Stimulated activated CD4-positive, alpha-beta T cell treated with anti-CD3 and anti-CD28 coated beads, TNF-alpha, amount 100 ng/mL, for 24 hours (primary cell): ENCODE results near the gene OBP2B.
"Not testable (repeated sequence)": the region's sequence is repeated elsewhere in the genome, so short reads cannot be mapped to it uniquely, and the experiment has no call there.

Experiments
- DNase-seq, 3 experiments: peaks; one replicate each; pipeline ENCODE4 v3.0.0-alpha.2; 2020; ENCODE audit warnings: low read depth in 3 of 3

OBP2B gene, protein sequence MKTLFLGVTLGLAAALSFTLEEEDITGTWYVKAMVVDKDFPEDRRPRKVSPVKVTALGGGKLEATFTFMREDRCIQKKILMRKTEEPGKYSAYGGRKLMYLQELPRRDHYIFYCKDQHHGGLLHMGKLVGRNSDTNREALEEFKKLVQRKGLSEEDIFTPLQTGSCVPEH

DNA sequence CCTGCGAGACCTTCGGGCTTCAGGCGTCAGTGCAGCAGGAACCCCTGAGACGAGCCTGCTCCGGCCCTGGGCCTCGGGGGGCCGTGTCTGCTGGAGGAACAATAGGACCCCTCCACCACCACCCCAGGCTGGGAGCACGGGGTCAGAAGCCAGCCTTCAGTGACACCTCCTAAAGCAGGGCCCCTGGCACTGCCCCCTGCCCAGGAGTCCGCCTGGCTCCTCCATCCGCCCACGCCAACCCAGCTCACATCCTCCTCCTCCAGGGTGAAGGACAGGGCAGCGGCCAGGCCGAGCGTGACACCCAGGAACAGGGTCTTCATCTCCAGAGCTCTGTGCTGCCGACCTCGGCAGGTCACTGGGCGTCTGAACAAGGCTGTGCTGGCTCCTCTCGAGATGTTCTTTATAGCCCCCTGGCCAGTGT lies at the start of gene OBP2B:
TSS of gene OBP2B (minus strand) at position 371 of the 421 bp plus-strand sequence. CDS start at position 320, 51 bp downstream.
- DNase-seq = not testable (repeated sequence)

DNA sequence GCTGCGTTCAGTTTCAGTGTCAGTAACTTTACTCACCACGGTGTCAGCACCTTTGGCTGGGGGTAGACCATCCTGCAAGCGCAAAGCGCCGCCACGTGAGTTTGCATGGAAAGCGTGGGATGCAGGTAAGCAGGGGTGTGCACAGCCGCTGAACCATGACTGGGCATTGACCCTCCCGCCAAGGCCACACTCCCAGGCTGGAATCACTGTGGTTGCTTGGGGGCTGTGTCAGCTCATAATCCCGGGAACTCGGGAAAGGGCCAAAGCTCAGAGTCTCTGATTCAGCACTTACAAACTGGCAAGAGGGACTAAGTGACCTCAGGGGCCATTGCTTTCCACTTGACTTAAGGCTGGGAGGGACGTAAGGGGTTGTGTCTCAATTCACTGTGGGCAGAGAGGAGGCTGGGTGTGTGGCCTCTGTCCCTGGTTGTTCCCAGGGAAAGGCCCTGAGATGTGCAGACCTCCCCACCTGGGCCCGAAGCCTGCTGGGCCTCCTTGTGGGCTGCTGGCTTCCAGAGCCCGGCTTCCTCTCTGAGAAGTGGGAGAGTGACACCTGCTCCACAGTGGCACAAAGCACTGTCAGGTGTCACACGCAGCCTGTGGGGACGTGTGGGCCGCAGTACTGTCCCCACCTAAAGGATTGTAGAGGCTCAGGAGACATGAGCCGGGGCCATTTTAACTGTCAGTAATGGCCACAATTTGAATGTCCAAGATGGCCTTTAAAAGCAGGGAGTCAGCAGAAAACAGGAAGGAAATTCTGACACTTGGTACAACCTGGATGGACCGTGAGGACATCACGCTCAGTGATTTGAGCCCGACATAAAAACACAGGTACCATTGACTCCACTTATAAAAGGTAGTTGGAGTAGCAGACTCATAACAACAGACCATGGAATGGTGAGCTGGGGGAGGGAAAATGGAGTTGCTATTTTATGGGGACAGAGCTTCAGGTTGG lies 49.3 kb upstream of the OBP2B start:
- no peak for DNase-seq

DNA sequence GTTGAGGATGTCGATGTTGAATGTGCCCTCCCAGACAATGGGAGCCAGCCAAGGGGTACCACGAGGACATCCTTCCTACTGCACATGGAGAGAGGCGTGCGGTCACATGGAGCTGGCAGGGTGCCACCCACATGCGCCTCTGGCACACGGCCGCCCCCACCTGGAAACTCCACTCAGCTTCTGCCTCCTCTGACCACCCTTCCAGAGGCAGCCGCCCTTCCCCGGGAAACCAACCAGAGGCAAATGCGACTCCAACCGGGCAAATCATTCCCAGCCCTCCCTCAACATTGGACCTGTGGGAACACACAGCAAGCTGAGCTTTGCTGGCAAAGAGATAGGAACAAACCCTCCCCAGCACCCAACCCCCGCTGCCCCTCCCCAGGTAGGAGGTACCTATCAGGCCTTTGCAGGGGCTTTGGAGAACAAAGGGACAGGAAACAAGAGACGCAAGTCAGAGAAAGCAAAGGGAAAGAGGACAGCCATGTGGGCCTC lies 48.5 kb upstream of the OBP2B start:
- DNase-seq = no peak

DNA sequence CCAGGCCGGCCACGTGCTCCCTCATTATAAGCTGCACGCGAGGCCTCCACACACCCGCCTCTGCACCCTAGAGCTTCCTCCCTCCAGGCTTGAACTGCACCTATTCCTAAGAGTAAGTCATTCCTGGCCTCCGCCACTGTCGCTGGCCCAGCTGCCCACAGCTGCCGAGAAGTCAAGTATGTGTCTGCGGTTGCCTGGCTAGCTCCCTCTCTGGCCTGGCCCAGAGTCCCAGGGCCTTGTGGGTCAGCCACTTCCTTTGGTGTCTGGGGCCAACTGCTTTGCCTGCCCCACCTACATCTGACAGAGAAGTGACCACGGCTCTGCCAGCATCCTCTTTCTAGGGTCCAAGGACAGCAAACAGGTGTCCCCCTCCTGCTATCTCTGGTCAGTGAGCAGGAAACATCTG lies 47.6 kb upstream of the OBP2B start:
- no peak for DNase-seq

DNA sequence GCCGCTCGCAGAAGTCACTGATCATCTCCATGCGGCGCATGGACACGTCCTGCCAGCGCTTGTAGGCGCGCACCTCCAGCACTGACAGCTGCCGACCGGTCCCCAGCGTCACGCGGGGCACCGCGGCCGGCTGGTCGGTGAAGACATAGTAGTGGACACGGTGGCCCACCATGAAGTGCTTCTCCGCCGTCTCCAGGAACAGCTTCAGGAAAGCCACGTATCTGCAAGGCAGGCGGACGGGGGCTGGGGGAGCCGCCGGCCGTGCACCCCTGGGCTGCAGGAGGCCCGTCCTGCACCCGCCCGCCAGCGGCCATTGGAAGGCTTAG lies 47.0 kb upstream of the OBP2B start:
- no peak for DNase-seq

DNA sequence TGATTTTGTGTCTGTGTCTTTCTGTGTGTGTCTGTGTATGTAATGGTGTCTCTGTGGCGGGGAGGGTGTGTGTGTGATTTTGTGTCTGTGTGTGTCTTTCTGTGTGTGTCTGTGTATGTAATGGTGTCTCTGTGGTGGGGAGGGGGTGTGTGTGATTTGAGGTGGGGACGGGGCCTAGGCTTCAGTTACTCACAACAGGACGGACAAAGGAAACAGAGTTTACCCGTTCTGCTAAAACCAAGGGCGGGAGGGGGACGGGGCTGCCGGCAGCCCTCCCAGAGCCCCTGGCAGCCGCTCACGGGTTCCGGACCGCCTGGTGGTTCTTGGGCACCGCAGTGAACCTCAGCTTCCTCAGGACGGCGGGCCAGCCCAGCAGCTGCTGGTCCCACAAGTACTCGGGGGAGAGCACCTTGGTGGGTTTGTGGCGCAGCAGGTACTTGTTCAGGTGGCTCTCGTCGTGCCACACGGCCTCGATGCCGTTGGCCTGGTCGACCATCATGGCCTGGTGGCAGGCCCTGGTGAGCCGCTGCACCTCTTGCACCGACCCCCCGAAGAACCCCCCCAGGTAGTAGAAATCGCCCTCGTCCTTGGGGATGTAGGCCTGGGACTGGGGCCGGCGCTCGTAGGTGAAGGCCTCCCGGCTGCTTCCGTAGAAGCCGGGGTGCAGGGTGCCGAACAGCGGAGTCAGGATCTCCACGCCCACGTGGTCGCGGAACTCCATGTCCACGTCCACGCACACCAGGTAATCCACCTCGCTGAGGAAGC lies 46.5 kb upstream of the OBP2B start:
- no peak for DNase-seq

DNA sequence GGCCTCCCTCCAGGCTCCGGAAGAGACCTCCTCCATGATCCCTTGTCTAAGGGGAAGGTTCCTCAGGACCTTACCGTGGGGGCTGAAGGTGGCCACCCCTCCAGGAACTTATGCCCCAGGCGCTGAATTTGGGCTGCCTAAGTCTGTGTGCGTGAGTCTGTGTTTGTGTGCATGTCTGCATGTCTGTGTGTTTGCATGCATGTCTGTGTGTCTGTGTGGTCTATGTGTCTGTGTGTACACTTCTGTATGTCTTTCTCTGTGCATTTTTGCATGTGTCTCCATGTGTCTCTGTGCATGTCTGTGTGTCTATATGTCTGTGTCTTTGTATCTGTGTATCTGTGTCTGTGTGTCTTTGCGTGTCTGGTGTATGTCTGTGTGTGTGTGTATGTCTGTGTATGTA lies 45.4 kb upstream of the OBP2B start:
- DNase-seq = no peak

DNA sequence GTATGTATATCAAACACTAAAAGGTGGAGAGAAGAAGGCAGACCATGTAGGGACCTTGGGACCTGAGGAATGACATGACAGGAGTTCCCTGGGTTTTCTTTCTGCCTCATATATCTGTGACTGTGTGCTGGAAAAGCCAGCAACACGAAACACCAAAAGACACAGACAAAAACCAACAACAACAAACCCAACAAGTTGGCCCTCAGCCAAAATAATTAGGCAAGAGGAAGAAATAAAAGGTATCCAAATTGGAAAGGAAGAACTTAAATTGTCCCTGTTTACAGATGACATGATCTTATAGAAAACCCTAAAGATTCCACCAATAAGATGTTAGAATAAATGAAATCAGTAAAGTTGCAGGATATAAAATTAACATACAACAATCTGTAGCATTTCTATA lies 44.2 kb upstream of the OBP2B start:
- DNase-seq = no peak

DNA sequence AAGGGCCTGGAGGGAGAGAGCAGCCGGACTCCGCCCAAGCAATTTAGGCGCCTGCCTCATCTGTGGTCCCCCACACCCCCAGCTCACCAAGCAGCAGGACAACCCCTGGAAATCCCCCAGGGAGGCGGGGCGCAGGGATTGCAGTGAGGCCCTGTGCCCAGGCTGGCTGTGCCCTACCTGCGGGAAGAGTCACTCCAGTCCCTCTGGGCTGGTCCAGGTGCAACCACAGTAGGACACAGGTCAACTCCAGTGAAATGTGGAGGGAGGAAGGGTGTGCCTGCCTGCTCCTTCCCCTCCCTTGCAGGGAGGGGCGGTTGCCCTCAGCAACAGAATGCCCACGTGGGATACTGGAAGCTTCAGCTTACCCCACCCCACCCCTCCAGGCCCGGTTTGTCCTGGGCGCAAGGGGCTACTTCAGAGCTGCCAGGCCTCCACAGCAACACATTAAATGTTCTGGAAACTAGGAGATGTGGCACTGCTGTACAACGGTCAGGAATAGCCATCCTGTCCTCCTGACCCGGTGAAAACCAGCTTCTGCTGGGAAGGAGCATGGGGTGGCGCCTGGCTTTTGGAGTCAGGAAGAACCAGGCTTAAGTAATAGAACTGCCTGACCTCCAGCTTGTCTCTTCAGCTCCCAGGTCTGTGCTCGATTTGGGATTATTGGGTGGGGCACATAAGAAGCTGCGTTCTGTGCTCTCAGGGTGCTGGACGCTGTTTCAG lies 43.4 kb upstream of the OBP2B start:
- DNase-seq = no peak

DNA sequence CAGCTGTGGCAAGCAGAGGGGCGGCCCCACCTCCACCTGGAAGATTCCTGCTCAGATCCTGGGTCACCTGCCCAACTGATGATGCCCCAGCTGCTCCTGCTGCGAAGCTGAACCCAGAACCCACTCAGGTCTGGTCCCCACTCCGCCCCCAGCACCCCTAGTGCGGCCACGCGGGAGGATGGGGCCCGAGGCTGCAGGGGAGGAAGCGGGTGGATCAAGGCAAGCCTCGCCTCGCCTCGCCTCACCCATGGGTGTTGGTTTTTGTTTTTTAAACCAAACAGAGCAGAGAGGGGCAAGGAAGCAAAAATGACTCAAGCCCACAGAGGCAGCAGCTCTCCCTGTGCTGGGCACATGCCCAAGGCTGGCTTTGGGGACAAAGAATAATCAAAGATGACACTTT lies 42.7 kb upstream of the OBP2B start:
- no peak for DNase-seq

DNA sequence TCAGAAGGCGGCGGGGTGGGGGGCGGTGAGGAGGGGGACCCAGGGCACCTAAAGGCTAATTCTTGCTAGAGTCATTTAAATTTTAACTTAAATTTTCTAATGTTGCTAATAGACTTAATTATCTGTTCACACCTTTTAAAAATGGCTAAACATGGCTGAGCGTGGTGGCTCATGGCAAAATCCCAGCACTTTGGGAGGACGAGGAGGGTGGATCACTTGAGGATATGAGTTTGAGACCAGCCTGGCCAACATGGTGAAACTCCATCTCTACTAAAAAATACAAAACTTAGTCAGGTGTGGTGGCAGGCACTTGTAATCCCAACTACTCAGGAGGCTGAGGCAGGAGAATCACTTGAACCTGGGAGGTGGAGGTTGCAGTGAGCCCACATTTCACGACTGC lies 42.2 kb upstream of the OBP2B start:
- DNase-seq = not testable (repeated sequence)

DNA sequence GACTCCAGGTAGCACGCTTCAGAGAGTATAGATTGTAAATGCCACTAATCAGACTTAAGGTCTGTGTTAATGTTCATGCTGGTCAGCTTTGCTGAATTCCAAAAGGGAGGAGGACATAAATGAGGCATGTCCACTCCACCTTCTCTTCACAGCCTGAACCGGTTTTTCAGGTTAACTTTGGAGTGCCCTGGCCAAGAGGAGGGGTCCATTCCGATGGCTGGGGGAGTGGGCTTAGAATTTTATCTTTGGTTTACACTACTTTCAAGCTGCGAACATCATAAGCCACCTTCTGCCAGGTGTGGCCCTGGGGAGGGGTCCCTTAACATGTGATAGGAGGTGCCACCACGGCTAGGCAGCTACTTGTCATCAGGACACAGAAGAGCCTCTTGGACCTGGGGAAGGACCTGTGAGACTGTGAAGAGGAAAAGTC lies 41.7 kb upstream of the OBP2B start:
- DNase-seq = no peak

DNA sequence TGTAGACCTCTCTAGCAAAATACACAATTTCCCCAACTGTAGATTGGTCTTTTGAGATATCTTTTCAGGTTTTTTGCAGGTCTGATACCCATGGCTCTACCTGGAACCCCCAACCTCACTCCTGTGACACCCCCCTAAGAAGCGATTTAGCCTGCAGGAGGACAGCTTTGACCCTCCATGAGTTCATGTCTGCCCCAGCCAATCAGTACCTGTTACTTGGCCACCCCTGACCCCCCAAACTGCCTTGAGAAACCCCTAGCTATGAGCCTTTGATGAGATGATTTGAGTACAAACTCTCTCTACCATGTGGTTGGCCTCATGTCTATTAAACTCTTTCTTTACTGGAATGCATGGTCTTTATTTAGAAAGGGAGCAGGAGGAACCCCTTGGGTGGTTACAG lies 40.3 kb upstream of the OBP2B start:
- DNase-seq = no peak

DNA sequence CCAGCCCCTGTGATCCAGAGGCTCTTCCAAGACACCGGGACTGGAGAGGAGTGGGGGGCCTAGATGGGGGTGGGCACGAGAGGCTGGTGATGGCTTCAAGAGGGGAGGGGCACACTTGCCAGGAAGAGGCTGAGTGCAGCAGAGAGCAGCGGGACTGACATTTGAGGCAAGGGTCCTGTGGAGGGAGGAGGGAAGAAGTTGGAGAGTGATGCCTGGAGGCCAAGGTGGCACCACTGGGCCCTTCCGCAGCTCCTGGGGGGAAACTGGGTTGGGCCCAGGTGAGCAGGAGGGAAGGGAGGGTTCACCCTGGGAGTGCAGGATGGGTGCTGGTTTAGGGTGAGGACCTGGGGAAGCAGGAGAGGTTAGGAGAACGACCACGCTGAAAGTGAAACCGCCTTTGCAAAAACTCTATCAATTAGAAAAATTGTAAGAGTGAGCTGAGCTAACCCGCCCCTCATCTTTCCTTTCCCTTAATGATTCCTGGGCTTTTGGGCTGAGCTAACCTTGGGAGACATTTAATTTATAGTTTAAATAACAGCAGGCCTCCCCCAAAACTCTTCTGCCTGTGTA lies 39.8 kb upstream of the OBP2B start:
- DNase-seq = no peak

DNA sequence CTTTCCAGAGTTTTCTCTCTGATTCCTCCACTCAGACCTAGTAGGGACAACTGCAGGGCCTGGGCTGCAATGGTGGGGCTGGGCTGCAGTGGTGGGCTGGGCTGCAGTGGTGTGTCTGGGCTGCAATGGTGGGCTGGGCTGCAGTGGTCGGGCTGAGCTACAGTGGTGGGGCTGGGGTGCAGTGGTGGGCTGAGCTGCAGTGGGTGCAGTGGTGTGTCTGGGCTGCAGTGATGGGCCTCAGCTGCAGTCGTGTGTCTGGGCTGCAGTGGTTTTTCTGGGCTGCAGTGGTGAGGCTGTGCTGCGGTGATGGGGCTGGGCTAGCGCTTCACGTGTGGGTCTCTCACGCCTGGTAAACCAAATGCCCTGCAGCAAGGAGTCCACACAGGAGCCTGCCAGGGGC lies 38.6 kb upstream of the OBP2B start:
- no peak for DNase-seq

DNA sequence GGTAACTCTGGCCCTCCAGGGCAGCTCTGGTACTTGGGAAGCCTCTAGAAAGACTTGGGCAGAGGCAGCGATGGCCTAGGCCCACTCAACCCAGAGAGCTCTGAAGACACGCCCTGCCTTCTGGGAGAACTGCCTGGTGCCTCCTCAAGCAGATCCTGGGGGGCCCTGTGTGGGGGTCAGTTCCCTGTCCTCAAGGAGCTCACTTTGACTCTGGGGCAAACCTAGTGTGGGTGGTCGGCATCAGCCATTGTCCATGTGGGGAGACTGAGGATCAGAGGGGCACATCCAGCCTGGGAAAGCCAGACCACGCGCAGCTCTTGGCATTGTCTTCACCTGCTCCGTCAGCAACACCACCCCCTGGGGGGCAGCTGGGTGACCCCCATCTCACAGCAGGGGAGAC lies 37.9 kb upstream of the OBP2B start:
- DNase-seq = no peak

DNA sequence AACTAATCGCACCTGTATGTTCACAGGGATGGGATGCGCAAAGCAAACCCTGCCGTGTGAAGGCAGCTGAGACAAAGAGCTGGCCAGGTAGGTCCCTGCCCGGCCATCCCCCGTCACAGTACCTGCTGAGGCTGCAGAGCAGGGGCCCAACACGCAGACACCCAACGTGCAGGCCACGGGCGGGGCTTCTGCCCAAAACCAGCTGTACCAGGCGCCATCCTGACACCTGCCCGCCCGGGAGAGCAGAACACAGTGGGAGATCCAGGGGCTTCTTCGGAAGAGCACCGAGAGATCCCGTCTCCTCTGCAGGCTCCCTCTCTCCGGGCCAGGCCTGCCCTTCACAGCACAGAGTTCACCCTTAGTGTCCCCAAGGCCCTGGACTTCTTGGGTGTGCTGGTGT lies 37.5 kb upstream of the OBP2B start:
- no peak for DNase-seq

DNA sequence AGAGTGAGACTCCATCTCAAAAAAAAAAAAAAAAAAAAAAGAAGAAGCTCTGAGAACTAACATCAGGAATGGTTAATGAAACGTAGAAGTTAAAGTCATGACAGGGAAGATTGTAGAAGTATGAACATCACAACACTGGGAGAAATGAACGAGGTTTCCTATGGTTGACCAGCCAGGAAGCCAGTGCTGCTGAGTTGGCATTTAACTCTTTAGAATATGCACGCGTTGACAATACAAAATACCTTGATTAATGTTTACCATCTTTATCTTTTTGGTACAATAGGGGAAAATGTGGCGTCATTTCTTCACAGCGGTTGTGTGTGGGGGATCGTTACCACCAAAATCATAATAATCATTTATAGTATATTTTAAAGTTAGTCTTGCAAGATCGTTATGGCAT lies 33.9 kb upstream of the OBP2B start:
- DNase-seq = no peak

DNA sequence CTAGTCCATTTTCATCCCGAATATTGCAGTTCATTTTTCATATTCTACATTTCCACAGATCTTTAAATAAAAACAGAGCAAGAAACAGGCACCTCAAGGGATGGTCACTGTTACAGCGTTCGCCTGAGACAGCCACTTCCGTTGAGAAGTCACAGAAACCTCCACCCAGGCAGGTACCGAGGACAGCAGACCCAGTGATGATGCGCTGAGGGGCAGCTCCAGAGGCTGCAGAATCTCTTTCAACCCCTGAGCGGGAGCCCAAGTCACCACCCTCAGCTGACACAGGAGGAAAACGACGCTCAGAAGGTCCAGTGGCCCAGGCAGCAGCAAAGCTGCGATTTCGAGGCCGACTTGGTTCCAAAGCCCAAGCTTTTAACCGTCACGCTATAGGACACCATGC lies 33.2 kb upstream of the OBP2B start:
- no peak for DNase-seq

DNA sequence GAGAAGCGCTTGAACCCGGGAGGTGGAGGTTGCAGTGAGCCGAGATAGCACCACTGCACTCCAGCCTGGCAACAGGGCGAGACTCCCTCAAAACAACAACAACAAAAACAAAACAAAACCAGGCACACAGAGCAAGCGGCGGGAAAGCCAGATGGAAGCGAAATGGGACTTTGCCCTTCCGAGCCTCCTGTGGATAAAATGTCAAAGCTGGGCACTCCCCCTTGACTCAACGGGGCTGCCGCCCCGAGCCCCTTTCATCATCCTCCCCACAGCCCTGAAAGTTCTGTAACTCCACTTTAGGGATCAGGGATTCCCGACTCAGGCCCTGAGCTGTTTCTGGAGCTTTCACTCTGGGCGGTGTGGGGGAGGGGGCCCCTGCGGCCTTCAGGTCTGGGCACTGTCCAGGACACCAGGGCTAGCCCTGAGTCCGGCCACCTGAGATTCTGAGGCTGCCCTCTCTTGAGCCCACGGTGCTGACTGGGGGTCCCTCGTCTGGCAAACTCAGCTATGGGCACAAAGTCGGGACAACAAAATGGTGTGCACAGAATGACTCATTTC lies 30.6 kb upstream of the OBP2B start:
- no peak for DNase-seq

DNA sequence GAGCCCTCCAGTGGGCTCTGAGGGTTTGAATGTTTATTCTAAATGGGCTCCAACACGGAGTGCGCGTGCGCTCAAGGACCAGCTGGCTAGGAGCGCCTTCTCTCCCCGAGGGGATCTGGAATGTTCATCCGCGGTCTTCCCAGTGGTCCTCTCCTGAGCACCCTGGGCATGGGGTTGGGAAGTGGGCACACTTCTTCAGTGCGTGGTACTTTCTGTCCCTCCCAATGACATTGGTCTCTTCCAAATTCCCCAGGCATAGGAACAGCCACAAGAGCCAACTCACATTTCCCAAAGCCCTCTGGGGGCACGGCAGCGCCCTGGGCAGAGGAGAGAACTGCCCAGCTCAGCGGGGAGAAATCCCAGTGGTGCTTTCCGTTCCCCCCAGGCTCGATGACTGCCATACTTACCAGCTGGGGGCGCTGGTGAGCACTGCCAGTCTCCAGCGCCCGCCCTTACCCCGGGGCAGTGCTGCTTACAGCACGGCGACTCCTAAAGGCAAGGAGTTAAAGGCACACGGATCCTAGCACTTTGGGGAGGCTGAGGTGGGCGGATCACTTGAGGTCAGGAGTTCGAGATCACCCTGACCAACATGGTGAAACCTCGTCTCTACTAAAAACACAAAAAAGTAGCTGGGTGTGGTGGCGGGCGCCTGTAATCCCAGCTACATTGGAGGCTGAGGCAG lies 29.9 kb upstream of the OBP2B start:
- peak; percentile 39 to 74 (median 49) for DNase-seq
